EH (cell line): ENCODE results near the gene GPATCH11.
A peak's percentile ranks its signal among the peaks of the same experiment; 100 is the strongest.

Source experiments
- DNase-seq: peaks from one replicate; pipeline ENCODE4 v3.0.0-alpha.2; 2015; ENCODE audit warnings: low read depth

The GPATCH11 gene

GRCh38 chr2:37109523-37109922 is 25.2 kb downstream of the GPATCH11 start:
- no peak for DNase-seq

GRCh38 chr2:37110306-37111212 is 26.2 kb downstream of the GPATCH11 start:
- no peak for DNase-seq

GRCh38 chr2:37111958-37112357 is 27.6 kb downstream of the GPATCH11 start:
- no peak for DNase-seq

- no peak for DNase-seq
Measured at GRCh38 chr2:37117566-37117965, 33.2 kb downstream of the GPATCH11 start.

GRCh38 chr2:37119157-37119556 is 34.8 kb downstream of the GPATCH11 start:
- DNase-seq = no peak

GRCh38 chr2:37125416-37125815 is 41.1 kb downstream of the GPATCH11 start:
- DNase-seq = no peak

GRCh38 chr2:37132914-37133313 is 48.6 kb downstream of the GPATCH11 start:
- DNase-seq = no peak

GRCh38 chr2:37142546-37142945 is 58.2 kb downstream of the GPATCH11 start:
- DNase-seq = no peak

GRCh38 chr2:37143974-37144373 is 59.7 kb downstream of the GPATCH11 start:
- peak; percentile 69 for DNase-seq

GRCh38 chr2:37146062-37146461 is 61.7 kb downstream of the GPATCH11 start:
- no peak for DNase-seq

- DNase-seq = no peak
Measured at GRCh38 chr2:37148325-37148724, 64.0 kb downstream of the GPATCH11 start.
